Mammary epithelial cell (primary cell): ENCODE results near the gene XYLT1.

Experiments
- EZH2 ChIP-seq: IDR thresholded peaks from 2 replicates; pipeline ENCODE4 v1.6.1; 2012; ENCODE audit warnings: low read length, inconsistent platforms, borderline replicate concordance
- TF ChIP-seq, protein P1 (sequence below), 2 donors: IDR thresholded peaks in 1 of 2; conservative IDR thresholded peaks in 1 of 2; 2 replicates each; pipeline ENCODE4 v1.5.1; 2011 to 2012; ENCODE audit warnings: inconsistent platforms in 2 of 2, low read length in 2 of 2, mild to moderate bottlenecking in 2 of 2, control low read depth in 1 of 2, low read depth in 1 of 2; ENCODE audit not compliant: insufficient read depth in 1 of 2; ENCODE audit errors: extremely low read depth in 1 of 2

DNA sequence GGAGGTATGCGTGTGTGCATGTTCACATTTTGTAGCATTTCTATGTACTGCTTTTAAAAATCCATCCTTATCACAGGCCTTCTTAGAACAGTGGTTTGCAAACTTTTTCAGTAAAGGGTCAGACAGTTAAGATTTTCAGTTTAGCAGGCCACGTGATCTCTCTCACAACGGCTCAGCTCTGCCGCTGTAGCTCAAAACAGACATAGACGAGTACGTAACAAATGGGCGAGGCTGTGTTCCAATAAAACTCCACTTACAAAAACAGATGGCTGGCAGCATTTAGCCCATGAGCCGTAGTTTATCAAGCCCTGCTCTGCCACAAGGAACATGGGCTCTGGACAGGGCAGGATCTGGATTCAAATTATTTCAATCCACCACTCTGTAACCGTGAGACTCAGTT is 141.8 kb downstream of the XYLT1 start:
- no peak for TF ChIP-seq EZH2
- TF ChIP-seq, protein P1, sequence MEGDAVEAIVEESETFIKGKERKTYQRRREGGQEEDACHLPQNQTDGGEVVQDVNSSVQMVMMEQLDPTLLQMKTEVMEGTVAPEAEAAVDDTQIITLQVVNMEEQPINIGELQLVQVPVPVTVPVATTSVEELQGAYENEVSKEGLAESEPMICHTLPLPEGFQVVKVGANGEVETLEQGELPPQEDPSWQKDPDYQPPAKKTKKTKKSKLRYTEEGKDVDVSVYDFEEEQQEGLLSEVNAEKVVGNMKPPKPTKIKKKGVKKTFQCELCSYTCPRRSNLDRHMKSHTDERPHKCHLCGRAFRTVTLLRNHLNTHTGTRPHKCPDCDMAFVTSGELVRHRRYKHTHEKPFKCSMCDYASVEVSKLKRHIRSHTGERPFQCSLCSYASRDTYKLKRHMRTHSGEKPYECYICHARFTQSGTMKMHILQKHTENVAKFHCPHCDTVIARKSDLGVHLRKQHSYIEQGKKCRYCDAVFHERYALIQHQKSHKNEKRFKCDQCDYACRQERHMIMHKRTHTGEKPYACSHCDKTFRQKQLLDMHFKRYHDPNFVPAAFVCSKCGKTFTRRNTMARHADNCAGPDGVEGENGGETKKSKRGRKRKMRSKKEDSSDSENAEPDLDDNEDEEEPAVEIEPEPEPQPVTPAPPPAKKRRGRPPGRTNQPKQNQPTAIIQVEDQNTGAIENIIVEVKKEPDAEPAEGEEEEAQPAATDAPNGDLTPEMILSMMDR (conservative IDR thresholded peaks at IDR 0.05 in 1 of 2, IDR thresholded peaks at IDR 0.05 in 1 of 2; ENCODE audit: extremely low read depth in 1 of 2, insufficient read depth in 1 of 2, low read depth in 1 of 2, low read length in 2 of 2) = no peak
